HG03159 (cell line): Measurements from ENCODE around the gene EPHA6.
"Not testable (repeated sequence)": the region's sequence is repeated elsewhere in the genome, so short reads cannot be mapped to it uniquely, and the experiment has no call there.

ENCODE experiments used
- ATAC-seq: cut with Tn5 transposase; IDR thresholded peaks from one replicate; pipeline ENCODE4 v1.9.1; 2021; ENCODE audit warnings: mild to moderate bottlenecking, moderate library complexity; ENCODE audit not compliant: unreplicated experiment

Gene EPHA6

DNA sequence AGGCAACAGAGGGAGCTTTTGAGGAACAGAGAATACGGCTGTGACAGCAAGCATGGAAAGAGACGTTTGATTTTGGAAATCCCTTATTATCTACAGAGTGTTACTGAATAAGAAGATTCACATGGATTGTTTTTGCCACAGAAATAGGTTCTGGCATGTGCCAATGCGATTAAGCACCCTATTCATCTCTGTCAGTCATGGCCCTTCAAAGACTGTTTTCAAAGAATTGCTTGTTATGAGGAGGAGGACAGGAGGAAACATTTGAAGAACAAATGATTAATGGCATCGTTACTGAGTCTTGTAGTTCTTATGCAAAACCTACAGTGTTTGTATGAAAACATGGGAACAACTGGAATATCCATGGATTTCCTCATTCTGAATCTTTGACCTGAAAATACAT lies 86.2 kb downstream of the EPHA6 start:
- ATAC-seq = no peak

DNA sequence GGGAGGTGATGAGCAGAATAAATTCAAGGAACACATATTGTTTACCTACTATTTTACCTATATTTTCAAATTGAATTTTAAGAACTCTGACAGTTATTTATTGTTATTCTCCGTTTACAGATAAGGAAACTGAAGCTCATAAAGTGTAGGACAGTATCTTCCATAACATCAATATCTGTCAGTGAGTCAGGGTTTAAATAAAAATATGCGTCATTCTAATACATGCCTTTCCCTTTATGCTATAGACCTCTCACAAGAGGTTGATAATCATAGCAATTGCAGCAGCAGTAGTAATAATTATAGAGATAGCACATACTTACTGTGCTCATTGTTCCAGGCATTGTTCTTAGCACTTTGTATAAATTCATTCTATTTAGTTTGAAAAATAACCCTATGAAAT lies 101.1 kb downstream of the EPHA6 start:
- no peak for ATAC-seq

DNA sequence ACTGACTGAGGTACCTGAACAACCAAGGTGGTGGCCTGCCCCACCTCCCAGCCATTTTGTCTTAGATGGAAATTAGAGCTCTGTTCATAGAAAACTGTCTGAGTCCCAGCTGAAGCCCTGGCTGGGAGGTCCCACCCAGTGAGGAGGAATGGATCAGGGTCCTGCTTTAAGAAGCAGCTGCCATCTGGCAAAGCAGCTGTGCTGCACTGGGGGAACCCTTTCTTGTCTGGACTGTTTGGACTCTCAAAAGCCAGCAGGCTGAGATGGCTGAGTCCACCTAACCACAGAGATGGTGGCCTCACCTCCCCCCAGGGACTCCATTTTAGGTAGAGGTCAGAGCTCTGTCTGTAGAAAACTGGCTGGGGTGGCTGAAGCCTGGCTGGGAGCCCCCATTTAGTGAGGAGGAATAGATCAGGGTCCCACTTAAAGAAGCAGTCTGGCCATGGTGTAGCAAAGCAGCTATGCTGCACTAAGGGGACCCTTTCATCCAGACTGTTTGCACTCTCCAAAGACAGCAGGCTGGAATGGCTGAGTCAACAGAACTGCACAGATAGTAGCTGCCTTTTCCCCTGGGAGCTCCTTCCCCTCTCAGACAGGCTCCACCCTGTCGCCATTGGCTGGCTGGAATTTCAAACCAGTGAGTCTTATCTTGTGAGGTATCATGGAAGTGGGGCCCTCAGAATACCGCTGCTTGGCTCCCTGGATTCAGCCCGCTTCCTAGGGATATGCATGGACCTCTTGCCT lies 116.9 kb downstream of the EPHA6 start:
- no peak for ATAC-seq

- not testable (repeated sequence) for ATAC-seq
Measured at GRCh38 chr3:96942131-96942530, 127.7 kb downstream of the EPHA6 start.

DNA sequence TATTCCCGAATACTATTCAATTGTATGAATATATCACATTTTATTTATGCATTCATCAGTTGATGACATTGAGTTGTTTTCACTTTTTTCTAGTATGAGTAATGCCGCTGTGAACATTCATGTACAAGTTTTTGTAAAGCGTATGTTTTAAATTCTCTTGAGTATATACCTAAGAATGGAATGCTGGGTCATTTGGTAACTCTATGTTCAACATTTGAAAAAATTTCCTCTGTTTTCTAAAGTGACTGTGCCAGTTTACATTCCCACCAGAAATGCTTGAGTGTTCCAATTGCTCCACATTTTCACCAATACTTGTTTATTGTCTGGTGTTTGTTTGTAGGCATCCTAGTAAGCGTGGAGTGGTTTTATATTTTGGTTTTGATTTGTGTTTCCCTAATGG lies 144.5 kb downstream of the EPHA6 start:
- no peak for ATAC-seq

DNA sequence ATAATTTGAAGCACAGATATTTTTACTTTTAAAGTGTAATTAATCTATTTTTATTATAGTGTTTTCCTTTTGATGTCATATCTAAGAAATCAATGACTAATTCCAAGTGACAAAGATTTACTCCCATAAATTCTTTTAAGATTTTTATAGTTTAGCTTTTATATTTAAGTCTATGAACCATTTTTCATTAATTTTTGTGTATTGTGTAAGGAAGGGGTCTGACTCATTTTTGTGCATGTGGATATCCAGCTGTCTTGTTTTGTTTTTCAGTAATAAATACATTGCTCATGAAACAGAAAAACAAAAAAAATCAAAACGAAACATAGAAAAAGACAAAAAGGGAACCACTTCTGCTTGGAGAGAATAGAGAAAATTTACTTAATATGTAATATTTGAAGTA lies 145.1 kb downstream of the EPHA6 start:
- no peak for ATAC-seq

- ATAC-seq = no peak
Measured at GRCh38 chr3:96959901-96960641, 145.7 kb downstream of the EPHA6 start.

DNA sequence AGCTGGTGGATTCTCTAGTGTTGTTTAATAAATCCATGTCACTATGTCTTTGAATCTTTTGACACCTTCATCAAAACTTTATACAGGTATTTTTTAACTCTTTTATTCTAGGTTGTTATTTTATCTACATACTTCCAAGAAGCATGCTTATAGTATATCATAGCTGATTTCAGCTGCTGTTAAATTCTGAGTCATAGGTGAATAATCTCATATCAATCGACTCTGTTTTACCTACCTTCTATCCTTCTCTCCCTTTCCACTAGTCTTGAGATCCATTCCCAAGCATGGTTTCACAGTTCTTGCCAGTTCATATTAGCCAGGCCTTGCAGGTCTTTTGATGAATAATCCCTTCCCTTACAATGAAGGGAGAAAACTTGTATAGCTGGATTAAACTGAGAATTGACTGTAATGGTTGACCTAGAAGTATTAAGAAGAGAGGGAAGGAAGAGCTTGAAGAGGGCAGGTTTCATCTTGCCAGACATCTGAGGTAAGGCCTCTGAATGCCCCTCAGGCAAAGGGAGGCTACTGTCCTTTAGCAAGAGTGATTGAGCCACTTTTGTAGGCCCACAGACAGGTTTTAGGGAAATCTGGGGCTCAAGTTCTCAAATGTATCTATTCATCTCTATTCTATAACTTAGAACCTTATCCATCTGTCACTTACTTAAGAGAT lies 146.4 kb downstream of the EPHA6 start:
- ATAC-seq = no peak

DNA sequence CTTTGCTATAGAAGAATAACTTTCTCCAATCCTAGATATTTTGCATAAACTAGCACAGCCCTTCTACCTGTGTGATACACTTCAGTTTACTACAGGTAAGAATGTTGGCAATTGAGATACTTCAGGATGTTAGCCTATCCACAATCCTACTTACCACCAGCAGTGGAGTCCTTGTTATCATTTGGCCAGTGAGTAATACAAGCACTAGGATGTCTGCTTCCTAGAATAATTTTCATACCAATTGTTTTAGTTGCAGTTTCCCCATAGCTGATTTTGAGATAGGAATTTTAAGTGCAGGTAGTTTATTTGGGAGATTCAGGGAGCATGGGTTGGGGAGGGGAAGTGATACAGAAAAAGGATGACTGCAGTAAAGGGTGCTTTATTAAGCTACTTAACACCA lies 147.2 kb downstream of the EPHA6 start:
- ATAC-seq = no peak

DNA sequence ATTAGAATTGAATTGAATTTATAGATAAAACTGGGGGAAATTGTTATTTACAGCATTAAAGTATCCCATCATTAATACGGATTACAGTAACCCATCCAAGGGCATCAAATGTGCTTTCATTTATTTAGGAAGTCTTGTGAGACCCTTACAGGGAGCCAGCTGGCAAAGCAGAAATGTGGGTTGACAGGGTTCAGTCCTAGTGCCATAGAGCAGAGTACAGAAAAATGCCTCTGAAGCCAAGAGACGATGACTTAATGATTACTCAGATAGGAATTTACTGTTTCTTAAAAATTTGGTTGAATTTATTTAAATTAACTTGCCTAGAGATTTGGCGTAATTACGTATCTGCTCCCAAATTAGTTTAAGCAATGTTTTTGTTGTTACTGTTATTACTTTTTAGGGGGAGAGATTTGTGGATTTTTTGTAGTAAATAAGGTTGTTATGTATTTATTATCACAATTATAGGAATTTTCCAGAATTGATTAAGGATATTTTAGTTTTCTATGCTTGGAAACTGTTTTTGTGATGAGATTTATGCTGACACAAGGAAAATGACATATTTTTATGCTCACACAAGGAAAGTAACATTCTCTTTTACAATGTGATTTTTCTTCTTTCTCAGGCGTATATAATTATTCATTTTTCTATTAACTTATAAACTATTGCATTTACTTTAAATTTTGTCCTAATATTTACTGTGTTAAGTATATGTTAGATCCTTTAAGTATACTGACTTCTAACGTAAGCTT lies 152.0 kb downstream of the EPHA6 start:
- no peak for ATAC-seq

GRCh38 chr3:96970211-96970610 lies 155.8 kb downstream of the EPHA6 start:
- no peak for ATAC-seq

DNA sequence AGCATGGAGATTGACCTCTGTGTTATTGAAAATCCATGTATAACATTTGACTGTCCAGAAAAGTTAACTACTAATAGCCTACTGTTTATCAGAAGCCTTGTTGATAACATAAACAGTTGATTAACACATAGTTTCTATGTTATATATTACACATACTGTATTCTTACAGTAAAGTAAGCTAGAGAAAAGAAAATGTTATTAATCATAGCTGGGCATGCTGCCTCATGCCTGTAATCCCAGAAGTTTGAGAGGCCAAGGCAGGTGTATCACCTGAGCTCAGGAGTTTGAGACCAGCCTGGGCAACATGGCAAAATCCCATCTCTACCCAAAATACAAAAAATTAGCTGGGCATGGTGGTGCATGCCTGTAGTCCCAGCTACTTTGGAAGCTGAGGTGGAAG lies 163.3 kb downstream of the EPHA6 start:
- ATAC-seq = no peak

DNA sequence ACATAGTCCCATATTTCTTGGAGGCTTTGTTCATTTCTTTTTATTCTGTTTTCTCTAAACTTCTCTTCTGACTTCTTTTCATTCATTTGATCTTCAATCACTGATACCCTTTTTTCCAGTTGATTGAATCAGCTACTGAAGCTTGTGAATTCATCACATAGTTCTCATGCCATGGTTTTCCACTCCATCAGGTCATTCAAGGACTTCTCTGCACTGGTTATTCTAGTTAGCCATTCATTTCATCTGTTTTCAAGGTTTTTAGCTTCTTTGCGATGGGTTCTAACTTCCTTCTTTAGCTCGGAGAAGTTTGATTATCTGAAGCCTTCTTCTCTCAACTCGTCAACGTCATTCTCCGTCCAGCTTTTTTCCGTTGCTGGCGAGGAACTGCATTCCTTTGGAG lies 169.3 kb downstream of the EPHA6 start:
- ATAC-seq = not testable (repeated sequence)

DNA sequence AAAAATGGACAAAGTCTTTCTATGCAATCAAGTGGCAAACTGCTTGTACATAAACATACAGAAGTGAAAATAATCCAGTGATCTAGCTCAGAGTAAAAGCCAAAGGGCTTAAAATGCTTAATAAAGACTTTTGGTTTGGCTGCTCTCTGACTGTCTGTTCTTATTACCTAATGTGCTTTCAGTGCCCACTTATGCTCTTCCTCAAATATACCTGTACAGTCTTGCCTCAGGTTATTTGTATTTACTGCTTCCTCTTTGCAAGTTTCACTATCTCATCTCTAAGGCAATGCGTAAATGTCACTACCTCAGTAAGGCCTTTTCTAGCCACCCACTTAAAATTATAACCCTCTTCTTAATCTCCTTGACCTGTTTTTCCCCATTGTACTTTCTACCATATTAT lies 171.8 kb downstream of the EPHA6 start:
- no peak for ATAC-seq

DNA sequence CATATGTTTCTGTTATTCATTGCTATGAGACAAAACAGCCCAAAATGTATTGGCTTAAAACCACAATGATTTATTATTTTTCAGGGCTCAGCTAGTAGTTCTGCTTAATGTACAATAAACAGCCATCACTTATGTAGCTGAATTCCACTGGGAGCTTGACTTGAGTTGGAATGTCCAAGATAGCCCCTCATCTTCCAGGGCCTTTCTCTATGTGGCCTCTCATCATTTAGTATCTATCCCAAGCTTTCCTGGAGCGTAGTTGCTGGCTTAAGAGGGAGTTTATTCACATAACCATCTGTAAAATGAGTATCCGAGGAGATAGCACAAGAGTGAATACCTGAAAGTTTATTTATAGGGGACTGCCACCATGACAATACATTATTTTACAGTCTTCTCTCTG lies 176.8 kb downstream of the EPHA6 start:
- ATAC-seq = no peak

DNA sequence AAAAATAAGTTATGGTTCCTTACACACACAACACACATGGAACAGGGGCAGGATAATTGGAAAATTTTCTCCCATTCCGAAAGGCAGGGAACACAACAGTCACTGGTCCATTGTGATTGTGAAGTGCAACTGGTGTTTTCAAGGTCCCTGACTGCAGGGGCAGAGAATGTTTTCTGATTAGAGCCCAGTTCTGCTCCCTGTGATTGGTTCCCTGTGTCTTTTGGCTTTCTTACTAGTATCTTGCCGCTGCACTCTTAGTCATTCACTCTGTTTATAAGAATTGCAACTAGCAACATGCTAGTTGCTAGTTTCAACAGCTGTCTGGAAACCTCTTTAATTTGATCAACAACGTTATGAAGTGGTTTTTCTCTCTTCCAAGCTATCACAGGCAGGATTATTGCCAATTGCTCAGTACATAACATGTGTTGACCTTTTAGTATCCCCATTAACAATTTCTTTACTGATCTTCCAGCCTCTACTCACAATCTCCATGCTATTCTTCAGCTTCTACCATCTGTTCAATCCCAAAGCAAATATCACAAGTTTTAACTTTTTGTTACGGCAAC lies 177.5 kb downstream of the EPHA6 start:
- no peak for ATAC-seq

- ATAC-seq = no peak
Measured at GRCh38 chr3:96994988-96995387, 180.6 kb downstream of the EPHA6 start.

DNA sequence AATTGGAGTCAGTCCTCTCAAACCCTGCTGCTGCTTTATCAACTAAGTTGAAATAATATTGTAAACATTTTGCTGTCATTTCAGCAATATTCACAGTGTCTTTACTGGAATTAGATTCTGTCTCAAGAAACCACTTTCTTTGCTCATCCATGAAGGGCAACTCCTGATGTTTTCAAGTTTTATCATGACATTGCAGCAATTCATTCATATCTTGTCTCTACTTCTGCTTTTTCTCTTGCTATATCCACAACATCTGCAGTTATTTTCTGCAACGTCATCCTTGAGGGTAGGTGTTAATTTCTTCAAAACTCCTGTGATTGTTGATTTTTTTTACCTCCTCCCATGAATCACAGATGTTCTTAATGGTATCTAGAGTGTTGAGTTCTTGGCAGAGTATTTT lies 181.6 kb downstream of the EPHA6 start:
- no peak for ATAC-seq

DNA sequence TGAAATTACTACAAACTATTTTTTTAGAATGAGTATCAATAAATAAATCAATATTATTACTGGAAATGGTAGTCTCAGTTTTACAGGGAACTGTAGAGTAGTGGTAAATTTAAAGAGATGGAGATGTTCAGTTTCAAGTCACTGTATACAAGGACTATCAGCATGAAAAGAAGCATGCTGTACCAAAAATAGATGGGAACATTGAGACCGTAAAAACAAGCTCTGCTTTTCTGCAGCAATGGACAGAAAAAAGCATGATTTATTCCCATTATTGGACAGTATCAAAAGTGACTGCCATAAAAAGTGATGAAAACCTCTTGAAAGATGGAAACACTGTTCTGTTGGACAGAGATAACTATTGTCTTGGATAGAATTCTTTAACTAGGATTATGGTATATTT lies 187.2 kb downstream of the EPHA6 start:
- no peak for ATAC-seq

GRCh38 chr3:97009427-97010019 lies 195.1 kb downstream of the EPHA6 start:
- ATAC-seq = no peak
